NT2/D1 (cell line): ENCODE data around the gene ZNF319.
A peak's percentile ranks its signal among the peaks of the same experiment; 100 is the strongest.

Source experiments
- DNase-seq: peaks from one replicate; pipeline ENCODE4 v3.0.0-alpha.2; 2011; ENCODE audit warnings: low read depth, low spot score
- H3K27me3 ChIP-seq: 2 replicates; pipeline ENCODE4 v1.6.0; 2011; ENCODE audit warnings: mild to moderate bottlenecking; ENCODE audit not compliant: insufficient read length, insufficient read depth
- H3K36me3 ChIP-seq: 2 replicates; pipeline ENCODE4 v1.6.1; 2011; ENCODE audit warnings: mild to moderate bottlenecking, low read length, mixed read lengths; ENCODE audit not compliant: insufficient read depth, insufficient read length
- H3K4me1 ChIP-seq: 2 replicates; pipeline ENCODE4 v1.5.1; 2011; ENCODE audit not compliant: insufficient read depth, insufficient read length
- H3K4me3 ChIP-seq: 2 replicates; pipeline ENCODE4 v1.5.1; 2011; ENCODE audit warnings: low read depth; ENCODE audit not compliant: insufficient read length
- H3K9ac ChIP-seq: 2 replicates; pipeline ENCODE4 v1.6.0; 2011; ENCODE audit warnings: low read depth; ENCODE audit not compliant: insufficient read length
- H3K9me3 ChIP-seq: 2 replicates; pipeline ENCODE4 v1.5.1; 2011; ENCODE audit warnings: mild to moderate bottlenecking, low read length; ENCODE audit not compliant: insufficient read depth
- SUZ12 ChIP-seq: IDR thresholded peaks from 2 replicates; pipeline ENCODE4 v1.6.1; 2011; ENCODE audit not compliant: insufficient read length, insufficient read depth; ENCODE audit errors: extremely low read depth
- YY1 ChIP-seq: IDR thresholded peaks from 2 replicates; pipeline ENCODE4 v1.6.1; 2011; ENCODE audit not compliant: insufficient read length, insufficient read depth
- ZNF274 ChIP-seq: IDR thresholded peaks from 2 replicates; pipeline ENCODE4 v1.6.1; 2011; ENCODE audit warnings: mild to moderate bottlenecking, low read depth, low read length

The ZNF319 gene

DNA sequence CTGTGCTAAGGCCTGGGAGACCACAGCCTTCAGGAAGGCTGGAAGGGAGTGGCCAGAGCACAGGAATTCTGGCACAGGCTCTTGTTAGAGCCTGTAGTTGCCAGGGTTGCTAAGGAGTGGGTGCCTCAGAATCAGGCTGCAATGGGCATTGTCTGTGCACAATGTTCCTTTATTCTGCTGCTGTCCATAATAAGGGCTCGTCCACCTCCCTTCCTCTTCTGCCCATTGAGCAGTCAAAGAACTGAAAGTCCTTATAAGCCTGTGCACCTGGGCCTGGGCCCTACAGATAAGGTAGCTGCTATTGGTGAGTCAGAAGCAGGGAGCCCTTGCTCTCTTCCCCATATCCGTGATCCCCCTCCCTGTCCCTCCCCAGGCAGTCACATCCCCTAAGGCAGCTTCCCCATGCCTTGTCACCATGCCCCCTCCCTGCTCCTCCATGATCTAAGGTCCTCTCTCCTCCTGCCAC, 24.1 kb downstream of the ZNF319 start:
- H3K4me3 ChIP-seq: no peak overlapping the region
- H3K9me3 ChIP-seq: no peaks in the 10 kb centered on the region
- DNase-seq: no peak
- TF ChIP-seq YY1 (no peak), SUZ12 (no peak), ZNF274 (no peak)
- no peaks in the 10 kb centered on the region for H3K36me3 ChIP-seq
- peaks cover 14% of the 10 kb centered on the region for H3K4me1 ChIP-seq
- no peaks in the 10 kb centered on the region for H3K27me3 ChIP-seq
- H3K9ac ChIP-seq: peak overlapping the region; percentile 11

DNA sequence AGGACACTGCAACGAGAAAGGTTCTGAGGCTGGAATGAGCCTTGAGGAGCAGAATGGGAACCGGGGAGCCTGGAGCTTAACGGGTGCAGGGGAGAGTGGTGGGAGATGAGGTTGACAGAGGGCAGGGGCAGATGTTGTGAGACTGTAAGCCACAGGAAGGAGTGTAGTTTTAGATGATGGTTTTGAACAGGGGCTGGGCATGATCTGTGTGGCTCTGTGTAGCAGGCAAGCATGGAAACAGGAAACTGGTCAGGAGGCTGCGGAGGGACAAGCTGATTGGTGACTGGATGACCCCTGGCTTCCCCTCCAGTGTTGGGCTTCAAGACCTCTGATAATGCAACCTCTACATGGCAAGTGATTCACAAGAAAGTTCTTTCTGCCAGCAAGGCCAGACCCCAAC, 28.2 kb downstream of the ZNF319 start:
- no peaks in the 10 kb centered on the region for H3K9me3 ChIP-seq
- TF ChIP-seq ZNF274 (no peak), SUZ12 (no peak), YY1 (no peak)
- H3K27me3 ChIP-seq: no peaks in the 10 kb centered on the region
- no peak overlapping the region for H3K4me3 ChIP-seq
- H3K9ac ChIP-seq: no peak overlapping the region
- no peak for DNase-seq
- H3K4me1 ChIP-seq: peaks cover 9% of the 10 kb centered on the region
- no peaks in the 10 kb centered on the region for H3K36me3 ChIP-seq

DNA sequence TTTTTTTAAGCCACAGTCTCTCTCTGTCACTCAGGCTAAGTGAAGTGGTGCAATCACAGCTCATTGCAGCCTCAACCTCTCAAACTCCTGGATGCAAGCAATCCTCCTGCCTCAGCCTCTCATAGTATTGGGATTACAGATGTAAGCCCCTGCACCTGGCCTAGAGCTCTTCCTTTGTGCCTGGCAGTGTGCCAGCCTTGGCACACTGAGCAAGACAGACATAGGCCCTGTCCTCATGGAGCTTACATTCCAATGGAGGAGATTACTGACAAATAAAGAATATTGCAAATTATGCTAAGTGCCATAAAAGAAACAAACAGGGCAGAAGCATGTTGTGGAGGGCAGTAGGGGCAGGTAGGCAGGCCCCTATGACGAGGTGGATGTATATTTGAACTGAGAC, 28.6 kb downstream of the ZNF319 start:
- no peaks in the 10 kb centered on the region for H3K27me3 ChIP-seq
- TF ChIP-seq SUZ12: no peak
- TF ChIP-seq ZNF274: no peak
- no peak for TF ChIP-seq YY1
- H3K9ac ChIP-seq: no peak overlapping the region
- no peaks in the 10 kb centered on the region for H3K36me3 ChIP-seq
- no peaks in the 10 kb centered on the region for H3K9me3 ChIP-seq
- H3K4me1 ChIP-seq: peaks cover 9% of the 10 kb centered on the region
- no peak for DNase-seq
- H3K4me3 ChIP-seq: no peak overlapping the region

DNA sequence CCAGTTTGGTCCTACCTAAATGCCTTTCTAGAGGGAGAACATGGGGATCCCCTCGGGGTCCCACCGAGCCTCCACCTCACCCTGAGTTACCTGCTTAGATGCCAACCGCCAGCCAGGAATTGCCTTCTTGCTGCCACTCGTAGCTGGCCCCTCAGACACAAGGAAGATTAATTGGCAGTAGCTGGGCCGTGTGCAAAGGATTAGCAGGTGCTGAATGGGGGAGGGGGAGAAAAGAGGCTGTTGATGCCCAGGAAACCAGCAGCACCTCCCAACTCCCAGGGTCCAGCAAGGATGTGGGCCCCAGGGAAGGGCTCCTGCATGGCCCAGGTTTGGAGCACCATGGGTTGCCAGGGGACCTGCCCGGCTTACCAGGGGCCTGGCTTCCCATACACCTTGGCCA, 29.5 kb downstream of the ZNF319 start, which contains the start of gene CNGB1:
TSS of gene CNGB1 (minus strand) at position 159 of the 400 bp plus-strand sequence. CDS start 3,842 bp downstream, outside the sequence.
- TF ChIP-seq YY1 (no peak), SUZ12 (no peak), ZNF274 (no peak)
- no peaks in the 10 kb centered on the region for H3K27me3 ChIP-seq
- H3K4me1 ChIP-seq: peaks cover 6% of the 10 kb centered on the region
- DNase-seq: no peak
- H3K9me3 ChIP-seq: no peaks in the 10 kb centered on the region
- no peak within 1 kb of the TSS for H3K4me3 ChIP-seq
- no peaks in the 10 kb centered on the region for H3K36me3 ChIP-seq
- no peak within 1 kb of the TSS for H3K9ac ChIP-seq

DNA sequence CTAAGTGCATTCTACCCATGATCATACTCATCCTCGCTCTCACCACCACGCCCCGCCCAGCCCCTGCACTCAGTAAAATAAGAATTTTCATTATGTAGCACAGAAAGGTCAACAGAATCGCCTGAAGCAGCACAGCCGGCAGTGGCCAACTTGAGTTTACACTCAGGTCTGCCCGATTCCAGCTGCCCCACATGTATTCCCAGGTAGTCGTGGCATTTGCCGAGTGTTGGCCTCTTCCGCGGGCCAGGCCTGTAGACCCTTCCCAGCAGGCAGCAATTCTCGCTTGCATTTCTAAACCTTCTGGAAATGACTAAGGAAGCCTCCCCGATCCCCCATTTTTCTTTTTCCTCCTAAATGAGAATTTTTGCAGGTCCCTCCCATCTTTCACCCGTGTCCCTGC, 30.2 kb downstream of the ZNF319 start:
- TF ChIP-seq YY1 (no peak), SUZ12 (no peak), ZNF274 (no peak)
- H3K9ac ChIP-seq: no peak overlapping the region
- H3K36me3 ChIP-seq: no peaks in the 10 kb centered on the region
- no peaks in the 10 kb centered on the region for H3K27me3 ChIP-seq
- peaks cover 2% of the 10 kb centered on the region for H3K4me1 ChIP-seq
- DNase-seq: no peak
- no peaks in the 10 kb centered on the region for H3K9me3 ChIP-seq
- no peak overlapping the region for H3K4me3 ChIP-seq

DNA sequence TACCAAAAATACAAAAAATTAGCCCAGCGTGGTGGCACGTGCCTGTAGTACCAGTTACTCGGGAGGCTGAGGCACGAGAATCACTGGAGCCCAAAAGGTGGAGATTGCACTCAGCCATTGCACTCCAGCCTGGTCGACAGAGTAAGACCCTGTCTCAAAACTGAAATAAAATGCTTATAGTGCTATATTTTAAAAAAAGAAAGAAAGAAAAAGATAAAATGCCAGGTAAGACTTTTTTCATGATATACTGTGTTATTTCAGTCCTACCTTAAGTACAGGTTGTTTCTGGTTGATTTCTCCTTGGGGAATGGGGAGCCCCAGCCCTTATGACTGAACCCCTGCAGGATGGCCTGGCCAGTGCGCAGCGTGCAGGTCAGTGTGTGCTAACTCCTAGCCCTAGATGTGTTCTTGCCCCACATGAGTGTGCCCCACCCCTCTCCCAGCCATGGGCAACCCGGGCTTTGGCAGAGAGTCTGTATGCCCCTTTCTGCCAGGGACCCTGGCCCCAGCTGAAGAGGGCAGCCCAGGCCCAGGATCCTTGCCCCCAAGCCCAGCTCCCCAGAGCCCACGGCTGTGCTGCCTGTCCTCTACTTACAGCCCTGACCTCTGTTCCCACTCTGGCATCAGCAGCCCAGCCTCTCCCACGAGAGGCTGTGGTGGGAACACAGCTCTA, 30.9 kb downstream of the ZNF319 start:
- no peak for DNase-seq
- TF ChIP-seq ZNF274 (no peak), YY1 (no peak), SUZ12 (no peak)
- H3K36me3 ChIP-seq: no peaks in the 10 kb centered on the region
- H3K9ac ChIP-seq: no peak overlapping the region
- H3K4me1 ChIP-seq: peaks cover 2% of the 10 kb centered on the region
- no peak overlapping the region for H3K4me3 ChIP-seq
- no peaks in the 10 kb centered on the region for H3K9me3 ChIP-seq
- H3K27me3 ChIP-seq: no peaks in the 10 kb centered on the region

GRCh38 chr16:57967916-57968315, 32.6 kb downstream of the ZNF319 start:
- no peak overlapping the region for H3K9ac ChIP-seq
- no peaks in the 10 kb centered on the region for H3K9me3 ChIP-seq
- TF ChIP-seq SUZ12: no peak
- no peak for TF ChIP-seq YY1
- TF ChIP-seq ZNF274: no peak
- H3K4me3 ChIP-seq: no peak overlapping the region
- no peaks in the 10 kb centered on the region for H3K36me3 ChIP-seq
- DNase-seq: no peak
- H3K27me3 ChIP-seq: no peaks in the 10 kb centered on the region
- peaks cover 2% of the 10 kb centered on the region for H3K4me1 ChIP-seq
